Endothelial cell of umbilical vein (primary cell): ENCODE results near the gene RAB3IL1.

Experiments used
- CTCF ChIP-seq, 2 donors: IDR thresholded peaks; 1 replicate in 1 of 2; 2 replicates in 1 of 2; pipeline ENCODE4 v1.5.1; 2011; ENCODE audit warnings: low read length in 2 of 2, mild to moderate bottlenecking in 2 of 2, moderate library complexity in 2 of 2, control low read depth in 1 of 2, inconsistent platforms in 1 of 2, low read depth in 1 of 2; ENCODE audit not compliant: insufficient read depth in 1 of 2; ENCODE audit errors: extremely low read depth in 1 of 2
- EZH2 ChIP-seq: IDR thresholded peaks from 2 replicates; pipeline ENCODE4 v1.6.1; 2012; ENCODE audit warnings: borderline replicate concordance, low read depth, mild to moderate bottlenecking, moderate library complexity, low read length, inconsistent platforms; ENCODE audit not compliant: severe bottlenecking
- FOS ChIP-seq: IDR thresholded peaks from 2 replicates; pipeline ENCODE4 v1.6.1; 2011; ENCODE audit warnings: mild to moderate bottlenecking, low read length, moderate library complexity, borderline replicate concordance; ENCODE audit not compliant: insufficient read depth
- JUN ChIP-seq: IDR thresholded peaks from 2 replicates; pipeline ENCODE4 v1.6.1; 2011; ENCODE audit warnings: borderline replicate concordance, low read depth; ENCODE audit not compliant: insufficient read length, insufficient read depth
- MAX ChIP-seq: IDR thresholded peaks from 2 replicates; pipeline ENCODE4 v1.6.1; 2011; ENCODE audit not compliant: insufficient read depth, insufficient read length
- MYC ChIP-seq: IDR thresholded peaks from one replicate; pipeline ENCODE4 v1.6.1; 2011; ENCODE audit warnings: mild to moderate bottlenecking, low read depth, low read length
- POLR2A ChIP-seq: IDR thresholded peaks from 2 replicates; pipeline ENCODE4 v1.6.1; 2012; ENCODE audit warnings: low read depth, mild to moderate bottlenecking, control low read depth, low read length
- POLR2AphosphoS5 ChIP-seq: IDR thresholded peaks from 2 replicates; pipeline ENCODE4 v1.6.1; 2012; ENCODE audit warnings: low read depth, mild to moderate bottlenecking, control low read depth, low read length, moderate library complexity; ENCODE audit not compliant: insufficient read depth

GRCh38 chr11:61866958-61867343, 50.4 kb downstream of the RAB3IL1 start:
- TF ChIP-seq EZH2 (no peak), CTCF (IDR thresholded peaks at IDR 0.05; ENCODE audit: extremely low read depth in 1 of 2, insufficient read depth in 1 of 2, low read depth in 1 of 2, low read length in 2 of 2) (no peak), POLR2A (no peak), POLR2AphosphoS5 (no peak), MAX (no peak), FOS (no peak), MYC (no peak), JUN (no peak)
